GM23248 (cell line): ENCODE measurements around the gene GSTT4.

Experiments used
- EZH2 ChIP-seq: fragments of 200-600 bp; sonication (generic); IDR thresholded peaks from 2 replicates; pipeline ENCODE4 v1.6.1; 2018; ENCODE audit warnings: antibody characterized with exemption, mild to moderate bottlenecking; ENCODE audit not compliant: insufficient read depth, poor library complexity, severe bottlenecking
- EZH2phosphoT487 ChIP-seq: fragments of 200-600 bp; sonication (generic); IDR thresholded peaks from 2 replicates; pipeline ENCODE4 v1.6.1; 2018; ENCODE audit warnings: antibody characterized with exemption, moderate library complexity, mild to moderate bottlenecking, low read depth; ENCODE audit not compliant: insufficient read depth

DNA sequence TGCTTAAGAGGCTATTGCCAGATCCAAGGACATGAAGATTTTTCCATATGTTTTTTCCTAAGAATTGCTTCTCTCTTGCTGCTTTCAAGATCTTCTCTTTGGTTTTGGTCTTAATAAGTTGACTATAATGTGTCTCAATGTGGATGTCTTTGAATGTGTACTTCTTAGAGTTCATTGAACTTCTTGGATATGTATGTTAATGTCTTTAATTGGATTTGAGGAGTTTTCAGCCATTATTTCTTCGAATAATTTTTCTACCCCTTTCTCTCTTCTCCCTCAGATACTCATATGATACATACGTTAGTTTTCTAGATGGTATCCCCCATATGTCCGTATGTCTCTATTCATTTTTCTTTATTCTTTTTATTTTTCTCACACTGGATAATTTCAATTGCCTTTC is 19.1 kb upstream of the GSTT4 start:
- TF ChIP-seq EZH2 (no peak), EZH2phosphoT487 (no peak)
